Upper lobe of right lung (tissue), 1 donor: ENCODE results near the gene WASL. TPM values are rescaled to one million over a fixed set of nuclear protein-coding genes. Genes with fewer than 3 reads are reported as not detected.

Source experiments
- ATAC-seq: fragments of 200-7000 bp; cut with Tn5 transposase; one replicate; pipeline ENCODE4 v1.9.1; 2020; ENCODE audit warnings: mild to moderate bottlenecking, moderate library complexity
- DNase-seq: peaks from one replicate; pipeline ENCODE4 v3.0.0-alpha.2; 2020
- H3K27ac ChIP-seq: fragments of 200-600 bp; one replicate; pipeline ENCODE4 v1.8.0; 2022
- H3K27me3 ChIP-seq: fragments of 200-600 bp; one replicate; pipeline ENCODE4 v1.8.0; 2022; ENCODE audit warnings: mild to moderate bottlenecking
- H3K36me3 ChIP-seq: fragments of 200-600 bp; one replicate; pipeline ENCODE4 v1.8.0; 2022
- H3K4me1 ChIP-seq: fragments of 200-600 bp; one replicate; pipeline ENCODE4 v1.8.0; 2022
- H3K4me3 ChIP-seq: fragments of 200-600 bp; one replicate; pipeline ENCODE4 v1.8.0; 2022; ENCODE audit warnings: mild to moderate bottlenecking
- H3K9me3 ChIP-seq: fragments of 200-600 bp; one replicate; pipeline ENCODE4 v1.8.0; 2022
- CTCF ChIP-seq: fragments of 200-600 bp; IDR thresholded peaks from one replicate; pipeline ENCODE4 v1.8.0; 2022; ENCODE audit warnings: antibody characterized with exemption
- intact Hi-C: fragments of 100-400 bp; cut with DNase I; formaldehyde crosslinking; loops from one replicate; pipeline ENCODE4 v1.11.0; 2022
- total RNA-seq: library from RNA; stranded (reverse); fragmentation: NEBNext Ultra II Directional; extraction: Animal tissue kit (Norgen Biotek cat#: 25700); gene quantifications from one replicate; pipeline ENCODE4 v1.2.1, GENCODE V29; 2021
- donor health status: DM: no; HTN: yes; CAD: no; lungs with severe emphysema.

Gene WASL
- total RNA-seq, 1 donor from 2014 or later, result 40.0 TPM

- no peak for TF ChIP-seq CTCF
- H3K27ac ChIP-seq, result peak overlapping the region; percentile 97
- H3K36me3 ChIP-seq, result no peaks in the 10 kb centered on the region
- H3K27me3 ChIP-seq, result no peaks in the 10 kb centered on the region
- H3K4me1 ChIP-seq, result peaks cover 44% of the 10 kb centered on the region
- peak overlapping the region; percentile 76 for H3K4me3 ChIP-seq
- intact Hi-C loops, result no loop called here
- DNase-seq (peak; percentile 70), ATAC-seq (peak; percentile 59)
- no peaks in the 10 kb centered on the region for H3K9me3 ChIP-seq
These were observed 1.1 kb downstream of the WASL start for GRCh38 chr7:123747620-123748141.

GRCh38 chr7:123746931-123747488 is 1.8 kb downstream of the WASL start:
- ATAC-seq, result no peak
- Histone ChIP-seq H3K4me3 (peak overlapping the region; percentile 76), H3K27ac (peak overlapping the region; percentile 97), H3K4me1 (peaks cover 42% of the 10 kb centered on the region), H3K9me3 (no peaks in the 10 kb centered on the region), H3K36me3 (no peaks in the 10 kb centered on the region), H3K27me3 (no peaks in the 10 kb centered on the region)
- DNase-seq, result no peak
- no peak for TF ChIP-seq CTCF
- intact Hi-C loops, result no loop called here

GRCh38 chr7:123746055-123746454 is 2.7 kb downstream of the WASL start:
- DNase-seq, result no peak
- no peak overlapping the region for H3K27ac ChIP-seq

GRCh38 chr7:123745437-123745836 is 3.4 kb downstream of the WASL start:
- Histone ChIP-seq H3K4me1 (peaks cover 37% of the 10 kb centered on the region), H3K27ac (no peak overlapping the region), H3K4me3 (no peak overlapping the region), H3K9me3 (no peaks in the 10 kb centered on the region), H3K27me3 (no peaks in the 10 kb centered on the region), H3K36me3 (no peaks in the 10 kb centered on the region)
- ATAC-seq (no peak), DNase-seq (no peak)
- TF ChIP-seq CTCF, result no peak
- intact Hi-C loops, result no loop called here

More at GRCh38 chr7:123746055-123746454, 2.7 kb downstream of the WASL start:
- H3K36me3 ChIP-seq, result no peaks in the 10 kb centered on the region
- no peak for ATAC-seq
- peaks cover 37% of the 10 kb centered on the region for H3K4me1 ChIP-seq
- intact Hi-C loops, result no loop called here
- no peaks in the 10 kb centered on the region for H3K27me3 ChIP-seq
- no peak for TF ChIP-seq CTCF
- H3K4me3 ChIP-seq, result peak overlapping the region; percentile 76
- no peaks in the 10 kb centered on the region for H3K9me3 ChIP-seq

GRCh38 chr7:123744416-123744815 is 4.4 kb downstream of the WASL start:
- Histone ChIP-seq H3K36me3 (no peaks in the 10 kb centered on the region), H3K9me3 (no peaks in the 10 kb centered on the region), H3K27me3 (no peaks in the 10 kb centered on the region), H3K4me1 (peaks cover 33% of the 10 kb centered on the region), H3K27ac (no peak overlapping the region), H3K4me3 (no peak overlapping the region)
- DNase-seq (no peak), ATAC-seq (no peak)
- intact Hi-C loops, result no loop called here
- TF ChIP-seq CTCF, result no peak
